ENCODE measurements around the gene CEP95.
"Not testable (repeated sequence)": the region's sequence is repeated elsewhere in the genome, so short reads cannot be mapped to it uniquely, and the experiment has no call there.

Gene CEP95

GRCh38 chr17:64571746-64572145 lies 65.0 kb downstream of the CEP95 start:
- DNase-seq (ENCODE audit: low read depth), result no peak
- no peak overlapping the region for H3K4me3 ChIP-seq (ENCODE audit: low read depth, low read length)
- no peak for TF ChIP-seq CTCF (IDR thresholded peaks at IDR 0.05; ENCODE audit: low read depth, low read length, missing control alignments)

- no peak for DNase-seq (ENCODE audit: low read depth)
- TF ChIP-seq CTCF (IDR thresholded peaks at IDR 0.05; ENCODE audit: low read depth, low read length, missing control alignments), result no peak
- H3K4me3 ChIP-seq (ENCODE audit: low read depth, low read length), result no peak overlapping the region
Observed at GRCh38 chr17:64572682-64573154, 65.9 kb downstream of the CEP95 start.

GRCh38 chr17:64573214-64573613 lies 66.4 kb downstream of the CEP95 start:
- H3K4me3 ChIP-seq (ENCODE audit: low read depth, low read length), result no peak overlapping the region
- no peak for DNase-seq (ENCODE audit: low read depth)
- TF ChIP-seq CTCF (IDR thresholded peaks at IDR 0.05; ENCODE audit: low read depth, low read length, missing control alignments), result no peak

- no peak for TF ChIP-seq CTCF (IDR thresholded peaks at IDR 0.05; ENCODE audit: low read depth, low read length, missing control alignments)
- no peak for DNase-seq (ENCODE audit: low read depth)
- H3K4me3 ChIP-seq (ENCODE audit: low read depth, low read length), result no peak overlapping the region
Observed at GRCh38 chr17:64574646-64575045, 67.9 kb downstream of the CEP95 start.

- no peak for DNase-seq (ENCODE audit: low read depth)
- no peak for TF ChIP-seq CTCF (IDR thresholded peaks at IDR 0.05; ENCODE audit: low read depth, low read length, missing control alignments)
- no peak overlapping the region for H3K4me3 ChIP-seq (ENCODE audit: low read depth, low read length)
Observed at GRCh38 chr17:64575431-64575830, 68.7 kb downstream of the CEP95 start.

GRCh38 chr17:64577025-64577424 lies 70.2 kb downstream of the CEP95 start:
- not testable (repeated sequence) for DNase-seq (ENCODE audit: low read depth); H3K4me3 ChIP-seq (ENCODE audit: low read depth, low read length)

GRCh38 chr17:64579917-64580316 lies 73.1 kb downstream of the CEP95 start:
- no peak overlapping the region for H3K4me3 ChIP-seq (ENCODE audit: low read depth, low read length)
- no peak for DNase-seq (ENCODE audit: low read depth)
- no peak for TF ChIP-seq CTCF (IDR thresholded peaks at IDR 0.05; ENCODE audit: low read depth, low read length, missing control alignments)

Measured in GM12864 (cell line).